HepG2 (cell line): Measurements from ENCODE around the gene HSCB. TPM values are rescaled to one million over a fixed set of nuclear protein-coding genes. Genes with fewer than 3 reads are reported as not detected.

Source experiments
- ATAC-seq: fragments of 200-7000 bp; cut with Tn5 transposase; 3 replicates; pipeline ENCODE4 v1.9.1; 2020; ENCODE audit warnings: mild to moderate bottlenecking, moderate library complexity
- BruUV-seq: library from RNA; stranded (reverse); fragments of 400-500 nt; replicated peaks from 2 replicates; lab custom pipeline; 2021; lab: Mats Ljungman, UMichigan
- CTCF ChIA-PET: fragments of 300-600 bp; formaldehyde crosslinking; extraction: SDS; loops from one replicate; lab custom pipeline; 2021; ENCODE audit warnings: low total read pairs, inconsistent platforms, low intra/inter-chr PET ratio; lab: Yijun Ruan, JAX
- POLR2A ChIA-PET: fragments of 350-600 bp; sonication (Branson Sonifier 250); formaldehyde crosslinking; loops from one replicate; lab custom pipeline; 2020; ENCODE audit warnings: antibody characterized with exemption, inconsistent platforms; lab: Yijun Ruan, JAX
- DNase-seq: peaks from one replicate; pipeline ENCODE4 v3.0.0-alpha.2; 2015; ENCODE audit warnings: low spot score
- FAIRE-seq: peaks from 3 replicates; lab custom pipeline; 2011; peaks lifted over from hg19 to GRCh38; lab: Jason Lieb, UNC
- H2AFZ ChIP-seq: one replicate; pipeline ENCODE4 v1.6.1; 2011; ENCODE audit warnings: low read length, inconsistent platforms
- H3K27ac ChIP-seq: fragments of 300-600 bp; 3 replicates; pipeline ENCODE4 v1.8.0; 2011; ENCODE audit warnings: mixed run types, mild to moderate bottlenecking, mixed read lengths, low read length, inconsistent platforms; ENCODE audit not compliant: insufficient read depth; ENCODE audit errors: extremely low read length
- H3K27me3 ChIP-seq, 2 experiments: fragments of 200-600 bp in 1 of 2; 2 replicates in 1 of 2; 3 replicates in 1 of 2; pipeline versions ENCODE4 v1.6.0 to v1.8.0; 2011; ENCODE audit warnings: low read length in 2 of 2, mild to moderate bottlenecking in 2 of 2, moderate library complexity in 2 of 2, inconsistent platforms in 1 of 2; ENCODE audit not compliant: insufficient read depth in 2 of 2, control insufficient read depth in 1 of 2
- H3K36me3 ChIP-seq, 2 experiments: fragments of 200-600 bp in 1 of 2; replicated peaks in 1 of 2; 2 replicates in 1 of 2; 3 replicates in 1 of 2; pipeline versions ENCODE4 v1.5.1 to v1.8.0; 2011; ENCODE audit warnings: low read length in 2 of 2, inconsistent platforms in 1 of 2; ENCODE audit not compliant: insufficient read depth in 2 of 2, control insufficient read depth in 1 of 2
- H3K4me1 ChIP-seq: 2 replicates; pipeline ENCODE4 v1.5.1; 2012; ENCODE audit warnings: low read length, inconsistent platforms; ENCODE audit not compliant: insufficient read depth
- H3K4me2 ChIP-seq: 2 replicates; pipeline ENCODE4 v1.6.0; 2011; ENCODE audit warnings: low read depth, low read length, inconsistent platforms
- H3K4me3 ChIP-seq, 3 experiments: fragments of 200-600 bp in 1 of 3; sonication (generic), shearing (Covaris generic) in 1 of 3; replicated peaks in 1 of 3; 2 replicates each; pipeline ENCODE4 v1.5.1; 2011 to 2016; ENCODE audit warnings: low read length in 3 of 3, inconsistent platforms in 2 of 3, low read depth in 2 of 3, mild to moderate bottlenecking in 2 of 3, control low read depth in 1 of 3, mixed read lengths in 1 of 3; ENCODE audit not compliant: insufficient read depth in 1 of 3
- H3K79me2 ChIP-seq: one replicate; pipeline ENCODE4 v1.6.1; 2011; ENCODE audit warnings: low read length, inconsistent platforms; ENCODE audit not compliant: insufficient read depth
- H3K9ac ChIP-seq: 2 replicates; pipeline ENCODE4 v1.6.0; 2011; ENCODE audit warnings: mild to moderate bottlenecking, low read depth, low read length, inconsistent platforms; ENCODE audit not compliant: insufficient read depth
- H3K9me3 ChIP-seq: 2 replicates; pipeline ENCODE4 v1.5.1; 2012; ENCODE audit warnings: mild to moderate bottlenecking, low read length
- H4K20me1 ChIP-seq: 2 replicates; pipeline ENCODE4 v1.6.0; 2011; ENCODE audit warnings: inconsistent platforms, mild to moderate bottlenecking, low read length, moderate library complexity; ENCODE audit not compliant: insufficient read depth
- ELF4 ChIP-seq: sonication (generic); formaldehyde crosslinking; IDR thresholded peaks from 2 replicates; pipeline ENCODE4 v1.5.0; 2020; ENCODE audit warnings: missing genetic modification reagents, mild to moderate bottlenecking, moderate library complexity, borderline replicate concordance
- NFKB2 ChIP-seq: sonication (generic); formaldehyde crosslinking; IDR thresholded peaks from 2 replicates; pipeline ENCODE4 v1.4.0; 2020; ENCODE audit warnings: missing genetic modification reagents, borderline replicate concordance
- ZBTB42 ChIP-seq: sonication (generic); formaldehyde crosslinking; IDR thresholded peaks from 2 replicates; pipeline ENCODE4 v1.5.0; 2020; ENCODE audit warnings: mild to moderate bottlenecking, missing genetic modification reagents
- ZNF382 ChIP-seq: sonication (generic); formaldehyde crosslinking; IDR thresholded peaks from 2 replicates; pipeline ENCODE4 v1.5.0; 2020; ENCODE audit warnings: missing genetic modification reagents, mild to moderate bottlenecking, borderline replicate concordance
- ZNF564 ChIP-seq: sonication (generic); formaldehyde crosslinking; IDR thresholded peaks from 2 replicates; pipeline ENCODE4 v1.8.1; 2023; ENCODE audit warnings: mild to moderate bottlenecking, missing genetic modification reagents
- ZNF713 ChIP-seq: sonication (generic); formaldehyde crosslinking; IDR thresholded peaks from 2 replicates; pipeline ENCODE4 v1.4.0; 2020; ENCODE audit warnings: mild to moderate bottlenecking, missing genetic modification reagents
- WGBS: methylation state at CpG from one replicate; pipeline ENCODE4 v1.1.6; 2017; ENCODE audit warnings: low lambda C conversion rate; 5-methylcytosine and 5-hydroxymethylcytosine counted together
- in situ Hi-C: cut with HindIII; loops from 2 replicates; pipeline ENCODE4 v1.10.0; 2017; ENCODE audit warnings: low pct_unique_long_range_greater_than_20kb; ENCODE audit not compliant: extremely low pct_ligation_motif_present
- intact Hi-C: fragments of 100-400 bp; cut with micrococcal nuclease; formaldehyde crosslinking; loops from one replicate; pipeline ENCODE4 v1.10.0; 2022; ENCODE audit not compliant: unreplicated experiment
- polyA plus RNA-seq, 8 experiments: library from polyadenylated mRNA; depleted of rRNA in 3 of 8; stranded (reverse) in 7 of 8; unstranded in 1 of 8; fragments of >200 nt; fragmentation: Illumina TruSeq in 4 of 8; extraction: Trizol in 4 of 8; gene quantifications; 2 replicates each; pipeline versions ENCODE4 v1.2.1 to v1.2.3, GENCODE V29; 2011 to 2016; ENCODE audit warnings: low read depth in 4 of 8, missing spikeins in 1 of 8, mixed read lengths in 1 of 8; ENCODE audit not compliant: insufficient read depth in 1 of 8
- total RNA-seq, 5 experiments: library from RNA; depleted of rRNA; stranded (reverse); fragments of >200 nt; fragmentation: Illumina TruSeq; extraction: Trizol; gene quantifications; 2 replicates each; pipeline ENCODE4 v1.2.3, GENCODE V29; 2016; ENCODE audit warnings: low read depth in 1 of 5
- TF ChIP-seq, protein P1 (sequence below): sonication (generic); formaldehyde crosslinking; IDR thresholded peaks from 2 replicates; pipeline ENCODE4 v1.5.0; 2020; ENCODE audit warnings: mild to moderate bottlenecking, missing genetic modification reagents
- TF ChIP-seq, protein P2 (sequence below): IDR thresholded peaks from 2 replicates; pipeline ENCODE4 v1.6.1; 2012; ENCODE audit warnings: low read length, improper control_type of control experiment
- TF ChIP-seq, protein P3 (sequence below): fragments of 450-650 bp; IDR thresholded peaks from 2 replicates; pipeline ENCODE4 v1.6.1; 2017

The HSCB gene
- total and polyA plus RNA-seq, 2 of the 13 experiments (the other 11 are each of a cell fraction or from before 2014, with no cell fraction given), result 15.4 to 20.9 TPM

DNA sequence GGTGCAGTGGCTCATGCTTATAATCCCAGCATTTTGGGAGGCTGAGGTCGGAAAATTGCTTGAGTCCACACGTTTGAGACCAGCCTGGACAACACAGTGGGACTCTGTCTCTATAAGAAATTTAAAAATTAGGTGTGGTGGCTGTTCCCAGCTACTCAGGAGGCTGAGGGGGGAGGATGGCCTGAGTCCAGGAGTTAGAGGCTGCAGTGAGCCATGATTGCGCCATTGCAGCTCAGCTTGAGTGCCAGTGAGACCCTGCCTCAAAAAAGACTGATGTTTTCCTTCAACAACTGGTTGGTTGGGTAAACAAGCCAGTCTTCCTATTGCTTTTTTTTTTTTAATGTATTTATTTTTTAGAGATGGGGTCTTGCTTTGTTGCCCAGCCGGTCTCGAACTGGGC, 49.3 kb downstream of the HSCB start:
- ATAC-seq (peak; percentile 6; the same call in 1 of the 3 replicates), FAIRE-seq (no peak), DNase-seq (no peak)
- H3K4me1 ChIP-seq, result peaks cover 45% of the 10 kb centered on the region
- ChIA-PET CTCF (interaction anchor here (1.7 kb wide), 1 partner anchor 38 kb away, joined by 11 read pairs; no protein-coding TSS in a partner anchor), POLR2A (interaction anchor here (1.2 to 20.4 kb wide), 3 partner anchors 11 to 38 kb away, joined by 3 to 945 read pairs (median 4); no protein-coding TSS in a partner anchor)
- H3K4me3 ChIP-seq, result no peak overlapping the region
- BruUV-seq, result no TSS peak
- H3K79me2 ChIP-seq, result peaks cover 19% of the 10 kb centered on the region
- H3K4me2 ChIP-seq, result no peak overlapping the region
- H4K20me1 ChIP-seq, result peaks cover 35% of the 10 kb centered on the region
- in situ Hi-C loops (loop anchor here (5.0 kb wide), 1 partner anchor 36 kb away; no protein-coding TSS in a partner anchor), intact Hi-C loops (loop anchor here (5.0 kb wide), 1 partner anchor 36 kb away; no protein-coding TSS in a partner anchor)
- no peaks in the 10 kb centered on the region for H3K27me3 ChIP-seq
- H3K27ac ChIP-seq, result no peak overlapping the region
- H3K9me3 ChIP-seq, result no peaks in the 10 kb centered on the region
- H3K36me3 ChIP-seq, result peaks cover 14 to 47% of the 10 kb centered on the region in 2 experiments
- TF ChIP-seq, protein P1, sequence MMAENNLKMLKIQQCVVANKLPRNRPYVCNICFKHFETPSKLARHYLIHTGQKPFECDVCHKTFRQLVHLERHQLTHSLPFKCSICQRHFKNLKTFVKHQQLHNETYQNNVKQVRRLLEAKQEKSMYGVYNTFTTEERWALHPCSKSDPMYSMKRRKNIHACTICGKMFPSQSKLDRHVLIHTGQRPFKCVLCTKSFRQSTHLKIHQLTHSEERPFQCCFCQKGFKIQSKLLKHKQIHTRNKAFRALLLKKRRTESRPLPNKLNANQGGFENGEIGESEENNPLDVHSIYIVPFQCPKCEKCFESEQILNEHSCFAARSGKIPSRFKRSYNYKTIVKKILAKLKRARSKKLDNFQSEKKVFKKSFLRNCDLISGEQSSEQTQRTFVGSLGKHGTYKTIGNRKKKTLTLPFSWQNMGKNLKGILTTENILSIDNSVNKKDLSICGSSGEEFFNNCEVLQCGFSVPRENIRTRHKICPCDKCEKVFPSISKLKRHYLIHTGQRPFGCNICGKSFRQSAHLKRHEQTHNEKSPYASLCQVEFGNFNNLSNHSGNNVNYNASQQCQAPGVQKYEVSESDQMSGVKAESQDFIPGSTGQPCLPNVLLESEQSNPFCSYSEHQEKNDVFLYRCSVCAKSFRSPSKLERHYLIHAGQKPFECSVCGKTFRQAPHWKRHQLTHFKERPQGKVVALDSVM (CRISPR knock-in tag), result peak; percentile 91
- TF ChIP-seq ZNF564 (CRISPR knock-in tag), result no peak
- no peak overlapping the region for H3K9ac ChIP-seq
- H2AFZ ChIP-seq, result no peak overlapping the region
- 94% methylated on average over 5 of the region's 5 CpGs for WGBS

DNA sequence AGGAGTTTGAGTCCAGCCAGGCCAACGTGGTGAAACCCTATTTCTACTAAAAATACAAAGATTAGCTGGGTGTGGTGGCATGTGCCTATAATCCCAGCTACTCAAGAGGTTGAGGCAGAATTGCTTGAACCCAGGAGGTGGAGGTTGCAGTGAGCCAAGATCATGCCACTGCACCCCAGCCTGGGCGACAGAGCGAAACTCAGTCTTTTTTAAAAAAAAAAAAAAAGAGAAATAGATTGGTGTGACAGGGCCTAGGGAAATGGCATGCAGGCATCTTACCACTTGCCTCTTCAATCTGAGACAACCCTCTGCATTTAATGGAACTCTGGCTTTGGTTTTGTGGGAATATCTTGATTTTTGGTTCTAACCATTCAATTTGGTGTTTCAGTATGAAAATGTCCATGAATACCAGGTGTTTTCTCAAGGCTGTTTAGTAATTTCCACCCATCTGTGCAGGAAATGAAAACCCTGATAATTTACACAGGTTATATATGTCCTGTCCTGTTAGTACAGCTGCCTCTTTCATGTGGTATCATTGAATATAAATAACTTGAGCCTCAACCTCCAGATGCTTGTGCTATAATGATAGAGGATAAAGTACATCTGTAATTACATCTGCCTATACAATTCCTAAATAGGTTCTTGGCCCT, 50.1 kb downstream of the HSCB start:
- H3K27me3 ChIP-seq, result no peaks in the 10 kb centered on the region
- POLR2A ChIA-PET, result interaction anchor here (1.2 to 20.4 kb wide), 6 partner anchors 7 to 112 kb away, joined by 4 to 945 read pairs (median 6); partner anchors contain the start of genes CCDC117 and XBP1
- H3K36me3 ChIP-seq, result peaks cover 18 to 47% of the 10 kb centered on the region in 2 experiments
- H3K4me3 ChIP-seq, result no peak overlapping the region
- H4K20me1 ChIP-seq, result peaks cover 44% of the 10 kb centered on the region
- H2AFZ ChIP-seq, result no peak overlapping the region
- no peak for DNase-seq
- H3K9me3 ChIP-seq, result no peaks in the 10 kb centered on the region
- no peak for FAIRE-seq
- peak overlapping the region; percentile 54 for H3K27ac ChIP-seq
- peak; percentile 36 for ATAC-seq
- H3K4me1 ChIP-seq, result peaks cover 52% of the 10 kb centered on the region
- in situ Hi-C loops (loop anchor here (5.0 kb wide), 1 partner anchor 35 kb away; no protein-coding TSS in a partner anchor), intact Hi-C loops (loop anchor here (5.0 kb wide), 1 partner anchor 35 kb away; no protein-coding TSS in a partner anchor)
- no peak overlapping the region for H3K9ac ChIP-seq
- H3K79me2 ChIP-seq, result peaks cover 21% of the 10 kb centered on the region
- 73% methylated on average over 3 of the region's 3 CpGs for WGBS
- no peak overlapping the region for H3K4me2 ChIP-seq
- BruUV-seq, result no TSS peak
- CTCF ChIA-PET, result no interaction called here
- TF ChIP-seq ELF4, result no peak
- no peak for TF ChIP-seq ZNF713
- no peak for TF ChIP-seq ZNF382 (CRISPR knock-in tag)
- TF ChIP-seq ZBTB42 (CRISPR knock-in tag), result no peak
- TF ChIP-seq, protein P2, sequence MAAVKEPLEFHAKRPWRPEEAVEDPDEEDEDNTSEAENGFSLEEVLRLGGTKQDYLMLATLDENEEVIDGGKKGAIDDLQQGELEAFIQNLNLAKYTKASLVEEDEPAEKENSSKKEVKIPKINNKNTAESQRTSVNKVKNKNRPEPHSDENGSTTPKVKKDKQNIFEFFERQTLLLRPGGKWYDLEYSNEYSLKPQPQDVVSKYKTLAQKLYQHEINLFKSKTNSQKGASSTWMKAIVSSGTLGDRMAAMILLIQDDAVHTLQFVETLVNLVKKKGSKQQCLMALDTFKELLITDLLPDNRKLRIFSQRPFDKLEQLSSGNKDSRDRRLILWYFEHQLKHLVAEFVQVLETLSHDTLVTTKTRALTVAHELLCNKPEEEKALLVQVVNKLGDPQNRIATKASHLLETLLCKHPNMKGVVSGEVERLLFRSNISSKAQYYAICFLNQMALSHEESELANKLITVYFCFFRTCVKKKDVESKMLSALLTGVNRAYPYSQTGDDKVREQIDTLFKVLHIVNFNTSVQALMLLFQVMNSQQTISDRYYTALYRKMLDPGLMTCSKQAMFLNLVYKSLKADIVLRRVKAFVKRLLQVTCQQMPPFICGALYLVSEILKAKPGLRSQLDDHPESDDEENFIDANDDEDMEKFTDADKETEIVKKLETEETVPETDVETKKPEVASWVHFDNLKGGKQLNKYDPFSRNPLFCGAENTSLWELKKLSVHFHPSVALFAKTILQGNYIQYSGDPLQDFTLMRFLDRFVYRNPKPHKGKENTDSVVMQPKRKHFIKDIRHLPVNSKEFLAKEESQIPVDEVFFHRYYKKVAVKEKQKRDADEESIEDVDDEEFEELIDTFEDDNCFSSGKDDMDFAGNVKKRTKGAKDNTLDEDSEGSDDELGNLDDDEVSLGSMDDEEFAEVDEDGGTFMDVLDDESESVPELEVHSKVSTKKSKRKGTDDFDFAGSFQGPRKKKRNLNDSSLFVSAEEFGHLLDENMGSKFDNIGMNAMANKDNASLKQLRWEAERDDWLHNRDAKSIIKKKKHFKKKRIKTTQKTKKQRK, result no peak
- no peak for TF ChIP-seq NFKB2 (CRISPR knock-in tag)
- TF ChIP-seq, protein P3, sequence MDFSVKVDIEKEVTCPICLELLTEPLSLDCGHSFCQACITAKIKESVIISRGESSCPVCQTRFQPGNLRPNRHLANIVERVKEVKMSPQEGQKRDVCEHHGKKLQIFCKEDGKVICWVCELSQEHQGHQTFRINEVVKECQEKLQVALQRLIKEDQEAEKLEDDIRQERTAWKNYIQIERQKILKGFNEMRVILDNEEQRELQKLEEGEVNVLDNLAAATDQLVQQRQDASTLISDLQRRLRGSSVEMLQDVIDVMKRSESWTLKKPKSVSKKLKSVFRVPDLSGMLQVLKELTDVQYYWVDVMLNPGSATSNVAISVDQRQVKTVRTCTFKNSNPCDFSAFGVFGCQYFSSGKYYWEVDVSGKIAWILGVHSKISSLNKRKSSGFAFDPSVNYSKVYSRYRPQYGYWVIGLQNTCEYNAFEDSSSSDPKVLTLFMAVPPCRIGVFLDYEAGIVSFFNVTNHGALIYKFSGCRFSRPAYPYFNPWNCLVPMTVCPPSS, result no peak
